ENCODE data around the gene ARHGAP45. TPM values are rescaled to one million over a fixed set of nuclear protein-coding genes. Genes with fewer than 3 reads are reported as not detected.

ARHGAP45 gene
- total RNA-seq, 3 donors from 2014 or later = 33.9 to 64.3 (median 58.8) TPM

DNA sequence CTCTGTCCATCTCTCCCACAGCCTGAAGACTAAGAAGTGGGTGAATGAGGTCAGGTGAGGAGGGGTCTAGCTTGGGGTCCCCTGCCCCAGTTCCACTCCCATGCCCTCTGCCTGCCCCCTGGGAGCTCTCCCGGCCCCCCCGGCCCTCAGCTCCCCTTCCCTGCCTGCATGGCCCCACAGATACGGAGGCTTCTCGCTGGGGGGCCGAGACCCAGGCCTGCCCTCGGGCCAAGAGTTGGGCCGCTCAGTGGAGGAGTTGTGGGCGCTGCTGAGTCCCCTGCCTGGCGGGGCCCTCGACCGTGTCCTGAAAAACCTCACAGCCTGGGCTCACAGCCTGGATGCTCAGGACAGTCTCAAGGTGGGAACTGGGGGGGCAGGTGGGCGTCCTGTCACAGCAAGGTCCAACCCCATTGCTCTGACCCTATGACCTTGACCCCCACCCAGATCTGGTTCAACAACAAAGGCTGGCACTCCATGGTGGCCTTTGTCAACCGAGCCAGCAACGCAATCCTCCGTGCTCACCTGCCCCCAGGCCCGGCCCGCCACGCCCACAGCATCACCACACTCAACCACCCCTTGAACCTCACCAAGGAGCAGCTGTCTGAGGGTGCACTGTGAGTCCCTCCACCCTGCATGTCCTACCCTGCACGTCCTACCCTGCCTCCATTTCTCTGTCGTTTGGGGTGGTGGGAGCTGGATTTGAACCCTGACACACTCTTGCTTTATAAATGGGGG is 10.9 kb upstream of the ARHGAP45 start:
- peaks cover 23% of the 10 kb centered on the region for H3K9me3 ChIP-seq
- no peak overlapping the region for H3K4me3 ChIP-seq
- ATAC-seq (no peak), DNase-seq (no peak)
- intact Hi-C loops (cut with DNase I, micrococcal nuclease) = no loop called here
- no peaks in the 10 kb centered on the region for H3K4me1 ChIP-seq (ENCODE audit: low read depth)
- TF ChIP-seq, protein P1, sequence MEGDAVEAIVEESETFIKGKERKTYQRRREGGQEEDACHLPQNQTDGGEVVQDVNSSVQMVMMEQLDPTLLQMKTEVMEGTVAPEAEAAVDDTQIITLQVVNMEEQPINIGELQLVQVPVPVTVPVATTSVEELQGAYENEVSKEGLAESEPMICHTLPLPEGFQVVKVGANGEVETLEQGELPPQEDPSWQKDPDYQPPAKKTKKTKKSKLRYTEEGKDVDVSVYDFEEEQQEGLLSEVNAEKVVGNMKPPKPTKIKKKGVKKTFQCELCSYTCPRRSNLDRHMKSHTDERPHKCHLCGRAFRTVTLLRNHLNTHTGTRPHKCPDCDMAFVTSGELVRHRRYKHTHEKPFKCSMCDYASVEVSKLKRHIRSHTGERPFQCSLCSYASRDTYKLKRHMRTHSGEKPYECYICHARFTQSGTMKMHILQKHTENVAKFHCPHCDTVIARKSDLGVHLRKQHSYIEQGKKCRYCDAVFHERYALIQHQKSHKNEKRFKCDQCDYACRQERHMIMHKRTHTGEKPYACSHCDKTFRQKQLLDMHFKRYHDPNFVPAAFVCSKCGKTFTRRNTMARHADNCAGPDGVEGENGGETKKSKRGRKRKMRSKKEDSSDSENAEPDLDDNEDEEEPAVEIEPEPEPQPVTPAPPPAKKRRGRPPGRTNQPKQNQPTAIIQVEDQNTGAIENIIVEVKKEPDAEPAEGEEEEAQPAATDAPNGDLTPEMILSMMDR (IDR thresholded peaks at IDR 0.05) = no peak
- H3K36me3 ChIP-seq (ENCODE audit: low read depth) = no peaks in the 10 kb centered on the region

DNA sequence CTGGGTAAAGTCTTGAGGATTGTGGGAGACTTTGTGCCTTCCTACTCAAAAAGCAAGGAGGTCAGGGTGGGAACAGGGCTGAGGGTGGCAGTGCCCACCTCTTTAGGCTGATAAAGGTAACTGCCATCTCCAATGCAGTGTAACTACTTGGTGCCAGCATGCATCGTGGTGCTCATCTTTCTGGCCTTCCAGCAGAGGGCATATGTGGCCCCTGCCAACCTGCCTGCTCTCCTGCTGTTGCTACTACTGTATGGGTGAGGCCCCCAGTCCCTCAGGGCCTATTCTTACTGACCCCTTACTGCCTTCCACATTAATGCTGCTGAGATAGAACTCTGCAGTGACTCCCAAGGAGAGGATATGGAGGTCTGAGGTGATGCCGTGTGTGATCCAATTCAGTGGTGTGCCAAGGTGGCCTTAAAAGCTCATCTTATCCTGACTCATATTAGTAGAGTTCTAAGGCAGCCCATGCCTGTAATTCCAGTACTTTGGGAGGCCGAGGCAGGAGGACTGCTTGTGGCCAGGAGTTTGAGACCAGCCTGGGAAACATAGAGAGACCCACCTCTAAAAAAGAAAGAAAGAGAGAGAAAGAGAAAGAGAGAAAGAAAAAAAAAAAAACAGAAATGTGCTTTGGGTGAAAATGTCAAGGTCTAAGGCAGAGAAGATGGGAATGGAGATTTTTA is 9.7 kb upstream of the ARHGAP45 start:
- intact Hi-C loops (cut with DNase I, micrococcal nuclease) = no loop called here
- Histone ChIP-seq H3K4me1 (ENCODE audit: low read depth) (no peaks in the 10 kb centered on the region), H3K9me3 (peaks cover 23% of the 10 kb centered on the region), H3K36me3 (ENCODE audit: low read depth) (no peaks in the 10 kb centered on the region), H3K4me3 (no peak overlapping the region)
- ATAC-seq (peak; percentile 80), DNase-seq (peak in 1 of 3 donors; percentile 34)
- TF ChIP-seq, protein P1 (IDR thresholded peaks at IDR 0.05) = no peak

DNA sequence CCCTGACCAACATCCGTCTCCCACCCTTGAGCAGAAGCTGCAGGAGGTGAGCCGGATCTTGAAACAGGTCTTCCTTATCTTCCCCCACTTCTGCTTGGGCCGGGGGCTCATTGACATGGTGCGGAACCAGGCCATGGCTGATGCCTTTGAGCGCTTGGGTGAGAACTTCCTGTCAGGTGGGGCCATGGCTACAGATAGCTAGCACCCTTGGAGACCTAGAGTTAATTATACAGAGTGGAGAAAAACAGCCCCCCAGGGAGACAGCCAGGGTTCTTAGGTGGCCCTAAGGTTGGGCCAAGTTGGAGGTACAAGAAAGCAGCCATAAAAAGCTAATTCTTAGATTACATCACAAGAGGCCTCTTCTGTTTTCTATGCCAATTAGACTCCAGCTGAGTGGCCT is 8.9 kb upstream of the ARHGAP45 start:
- ATAC-seq (no peak), DNase-seq (no peak)
- intact Hi-C loops (cut with DNase I, micrococcal nuclease) = no loop called here
- peaks cover 23% of the 10 kb centered on the region for H3K9me3 ChIP-seq
- H3K4me3 ChIP-seq = no peak overlapping the region
- TF ChIP-seq, protein P1 (IDR thresholded peaks at IDR 0.05) = no peak
- H3K36me3 ChIP-seq (ENCODE audit: low read depth) = no peaks in the 10 kb centered on the region
- no peaks in the 10 kb centered on the region for H3K4me1 ChIP-seq (ENCODE audit: low read depth)

DNA sequence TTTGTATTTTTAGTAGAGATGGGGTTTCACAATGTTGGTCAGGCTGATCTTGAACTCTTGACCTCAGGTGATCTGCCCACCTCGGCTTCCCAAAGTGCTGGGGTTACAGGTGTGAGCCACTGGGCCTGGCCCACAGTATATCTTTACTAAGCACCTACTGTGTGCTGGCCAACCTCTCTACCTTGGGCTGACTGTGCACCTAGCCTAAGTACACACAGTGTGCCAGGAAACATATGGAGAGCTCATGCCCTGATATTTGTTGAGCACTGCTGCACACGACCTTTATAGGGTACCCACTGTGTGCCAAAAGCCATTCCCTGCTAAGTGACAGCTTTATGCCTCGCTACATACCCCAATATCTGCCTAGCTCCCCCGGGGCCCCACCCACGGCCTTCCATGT is 6.3 kb upstream of the ARHGAP45 start:
- no peak for ATAC-seq
- intact Hi-C loops (cut with DNase I, micrococcal nuclease) = no loop called here

DNA sequence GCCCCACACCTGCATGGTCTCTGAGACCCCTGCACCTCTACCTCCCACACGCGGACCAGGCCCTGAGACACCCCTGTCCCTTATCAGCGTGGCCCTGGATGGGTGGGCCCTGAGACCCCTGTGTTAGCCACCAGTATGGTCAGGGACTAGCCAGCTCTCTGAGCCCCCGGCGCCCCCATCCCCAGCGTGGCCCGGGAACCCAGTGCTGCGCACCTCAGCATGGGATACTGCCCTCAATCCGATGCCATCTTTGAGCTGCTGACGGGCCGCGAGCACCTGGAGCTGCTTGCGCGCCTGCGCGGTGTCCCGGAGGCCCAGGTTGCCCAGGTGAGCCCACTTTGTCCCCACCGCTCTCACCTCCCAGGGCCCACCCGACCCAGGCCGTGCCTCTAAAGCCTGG is 5.0 kb upstream of the ARHGAP45 start:
- Histone ChIP-seq H3K9me3 (peaks cover 17% of the 10 kb centered on the region), H3K4me3 (no peak overlapping the region), H3K4me1 (ENCODE audit: low read depth) (peaks cover 24% of the 10 kb centered on the region), H3K36me3 (ENCODE audit: low read depth) (no peaks in the 10 kb centered on the region)
- intact Hi-C loops (cut with DNase I, micrococcal nuclease) = no loop called here
- DNase-seq (peak in 1 of 3 donors; percentile 61), ATAC-seq (no peak)
- TF ChIP-seq, protein P1 (IDR thresholded peaks at IDR 0.05) = no peak

More for the DNA sequence above, 6.3 kb upstream of the ARHGAP45 start:
- no peak overlapping the region for H3K4me3 ChIP-seq
- H3K9me3 ChIP-seq = peaks cover 23% of the 10 kb centered on the region
- no peak for DNase-seq
- TF ChIP-seq, protein P1 (IDR thresholded peaks at IDR 0.05) = no peak
- H3K4me1 ChIP-seq (ENCODE audit: low read depth) = peaks cover 12% of the 10 kb centered on the region
- H3K36me3 ChIP-seq (ENCODE audit: low read depth) = no peaks in the 10 kb centered on the region
